GM19397 (cell line): ENCODE results near the gene UGCG.
A peak's percentile ranks its signal among the peaks of the same experiment; 100 is the strongest.

Source experiments
- ATAC-seq: cut with Tn5 transposase; IDR thresholded peaks from one replicate; pipeline ENCODE4 v1.9.1; 2021; ENCODE audit warnings: mild to moderate bottlenecking, moderate library complexity; ENCODE audit not compliant: unreplicated experiment

UGCG gene

GRCh38 chr9:111975709-111976108 lies 79.1 kb downstream of the UGCG start:
- ATAC-seq, result no peak

- ATAC-seq, result no peak
These were observed 82.0 kb downstream of the UGCG start for GRCh38 chr9:111978616-111979015.

DNA sequence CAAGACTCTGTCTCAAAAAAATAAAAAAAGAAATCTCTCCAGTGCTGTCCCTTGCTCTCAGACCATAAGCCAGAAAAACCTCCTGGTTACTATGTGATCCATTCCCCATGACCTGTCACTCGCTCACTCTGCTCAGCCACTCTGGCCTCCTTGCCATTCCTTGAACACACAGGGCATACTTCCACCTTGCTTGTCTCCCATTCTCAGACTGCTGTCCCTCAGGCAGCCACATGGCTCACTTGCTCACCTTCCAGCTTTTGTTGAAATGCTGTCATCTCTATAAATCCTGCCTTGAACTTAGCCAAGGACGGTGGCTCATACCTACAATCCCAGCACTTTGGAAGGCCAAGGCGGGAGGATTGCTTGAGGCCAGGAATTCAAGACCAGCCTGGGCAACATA lies 82.9 kb downstream of the UGCG start:
- no peak for ATAC-seq

GRCh38 chr9:111980398-111980797 lies 83.8 kb downstream of the UGCG start:
- no peak for ATAC-seq

DNA sequence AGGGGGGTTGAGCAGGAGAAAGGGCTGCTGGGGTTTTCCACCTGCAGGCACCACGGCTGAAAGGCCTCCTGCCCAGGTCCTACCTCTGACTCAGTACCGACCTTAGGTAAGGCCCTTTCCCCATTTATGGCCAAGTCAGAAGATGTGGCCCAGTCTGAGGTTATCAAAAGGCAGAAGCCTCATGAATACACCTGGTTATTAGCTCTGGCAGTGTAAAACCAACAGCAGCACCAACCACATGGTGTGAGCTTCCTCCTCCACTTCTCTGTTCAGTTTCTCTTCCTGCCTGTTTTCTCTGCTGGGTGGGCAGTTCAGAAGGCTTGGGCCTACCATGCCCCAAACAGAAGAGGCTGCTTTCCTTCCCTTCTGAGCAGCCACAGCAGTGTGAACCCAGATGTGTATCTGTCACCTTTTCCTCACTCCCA lies 86.9 kb downstream of the UGCG start:
- ATAC-seq, result peak; percentile 77

- no peak for ATAC-seq
These were observed 87.6 kb downstream of the UGCG start for GRCh38 chr9:111984086-111984802.
